RPMI7951 (cell line): Measurements from ENCODE around the gene GP2. TPM values are rescaled to one million over a fixed set of nuclear protein-coding genes. Genes with fewer than 3 reads are reported as not detected.

Experiments used
- DNase-seq: peaks from one replicate; pipeline ENCODE4 v3.0.0-alpha.2; 2012; ENCODE audit warnings: low read depth
- total RNA-seq: library from RNA; depleted of rRNA; stranded (reverse); fragments of >200 nt; shearing (Covaris generic); gene quantifications from 2 replicates; pipeline ENCODE4 v1.2.3, GENCODE V29; 2014

The GP2 gene
- total RNA-seq, 1 experiment from 2014 or later, result not detected

GRCh38 chr16:20307240-20307671 is 20.1 kb downstream of the GP2 start:
- no peak for DNase-seq

GRCh38 chr16:20306401-20306800 is 20.9 kb downstream of the GP2 start:
- no peak for DNase-seq

GRCh38 chr16:20303012-20303411 is 24.3 kb downstream of the GP2 start:
- DNase-seq, result no peak

- DNase-seq, result no peak
Observed at GRCh38 chr16:20302389-20302788, 24.9 kb downstream of the GP2 start.

GRCh38 chr16:20301840-20302239 is 25.5 kb downstream of the GP2 start:
- DNase-seq, result no peak

GRCh38 chr16:20300312-20301097 is 26.8 kb downstream of the GP2 start:
- peak; percentile 45 for DNase-seq

GRCh38 chr16:20298452-20298851 is 28.9 kb downstream of the GP2 start:
- no peak for DNase-seq

- DNase-seq, result no peak
Observed at GRCh38 chr16:20291208-20292206, 35.8 kb downstream of the GP2 start.

GRCh38 chr16:20289571-20289970 is 37.7 kb downstream of the GP2 start:
- DNase-seq, result no peak

GRCh38 chr16:20285993-20286499 is 41.3 kb downstream of the GP2 start:
- no peak for DNase-seq

GRCh38 chr16:20280259-20280658 is 47.1 kb downstream of the GP2 start:
- DNase-seq, result peak; percentile 49

- no peak for DNase-seq
Observed at GRCh38 chr16:20271893-20272292, 55.4 kb downstream of the GP2 start.

- DNase-seq, result no peak
Observed at GRCh38 chr16:20268409-20268808, 58.9 kb downstream of the GP2 start.

GRCh38 chr16:20265019-20265418 is 62.3 kb downstream of the GP2 start:
- DNase-seq, result no peak

- no peak for DNase-seq
Observed at GRCh38 chr16:20263138-20263855, 64.0 kb downstream of the GP2 start.

GRCh38 chr16:20262248-20262647 is 65.1 kb downstream of the GP2 start:
- no peak for DNase-seq

- no peak for DNase-seq
Observed at GRCh38 chr16:20260215-20261009, 66.9 kb downstream of the GP2 start.
